Esophagus muscularis mucosa (tissue), 3 donors: ENCODE results near the gene C1GALT1.

Experiments used
- POLR2A ChIP-seq: fragments of 450-650 bp; IDR thresholded peaks from one replicate; pipeline ENCODE4 v1.6.1; 2017; ENCODE audit warnings: antibody characterized with exemption, moderate library complexity, mild to moderate bottlenecking, low read depth
- POLR2AphosphoS5 ChIP-seq, 2 donors: sonication (generic); formaldehyde crosslinking; IDR thresholded peaks; one replicate each; pipeline ENCODE4 v1.6.1; 2017; ENCODE audit warnings: antibody characterized with exemption in 2 of 2
- TF ChIP-seq, protein P1 (sequence below), 3 experiments: fragments of 200-600 bp in 2 of 3; fragments of 450-650 bp in 1 of 3; sonication (generic) in 2 of 3; IDR thresholded peaks; one replicate each; pipeline ENCODE4 v1.5.1; 2017 to 2019; ENCODE audit warnings: antibody characterized with exemption in 3 of 3, mild to moderate bottlenecking in 2 of 3, moderate library complexity in 1 of 3

DNA sequence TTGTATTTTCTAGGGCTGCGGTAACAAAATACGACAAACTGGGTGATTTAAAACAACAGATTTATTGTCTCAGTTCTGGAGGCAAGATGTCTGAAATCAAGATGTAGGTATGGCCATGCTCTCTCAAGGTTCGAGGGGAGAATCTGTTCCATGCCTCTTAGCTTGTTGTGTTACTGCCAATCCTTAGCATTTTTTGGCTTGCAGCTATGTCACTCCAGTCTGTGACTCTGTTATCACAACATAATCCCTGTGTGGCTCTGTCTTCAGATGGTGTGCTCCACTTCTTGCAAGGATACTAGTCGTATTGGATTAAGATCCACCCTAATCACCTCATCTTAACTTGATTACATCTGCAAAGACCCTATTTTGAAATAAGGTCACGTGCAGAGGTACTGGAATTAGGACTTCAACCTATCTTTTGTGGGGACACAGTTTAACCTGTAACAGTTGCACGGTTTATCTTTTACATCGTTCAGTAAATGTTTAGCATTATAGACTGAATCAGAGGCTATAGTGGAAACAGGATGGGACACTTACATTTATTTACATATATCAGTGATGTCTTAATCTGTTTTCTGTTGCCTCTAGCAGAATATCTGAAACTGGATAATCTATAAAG lies 3.1 kb downstream of the C1GALT1 start:
- TF ChIP-seq POLR2A (no peak), POLR2AphosphoS5 (IDR thresholded peaks at IDR 0.05) (no peak)
- TF ChIP-seq, protein P1, sequence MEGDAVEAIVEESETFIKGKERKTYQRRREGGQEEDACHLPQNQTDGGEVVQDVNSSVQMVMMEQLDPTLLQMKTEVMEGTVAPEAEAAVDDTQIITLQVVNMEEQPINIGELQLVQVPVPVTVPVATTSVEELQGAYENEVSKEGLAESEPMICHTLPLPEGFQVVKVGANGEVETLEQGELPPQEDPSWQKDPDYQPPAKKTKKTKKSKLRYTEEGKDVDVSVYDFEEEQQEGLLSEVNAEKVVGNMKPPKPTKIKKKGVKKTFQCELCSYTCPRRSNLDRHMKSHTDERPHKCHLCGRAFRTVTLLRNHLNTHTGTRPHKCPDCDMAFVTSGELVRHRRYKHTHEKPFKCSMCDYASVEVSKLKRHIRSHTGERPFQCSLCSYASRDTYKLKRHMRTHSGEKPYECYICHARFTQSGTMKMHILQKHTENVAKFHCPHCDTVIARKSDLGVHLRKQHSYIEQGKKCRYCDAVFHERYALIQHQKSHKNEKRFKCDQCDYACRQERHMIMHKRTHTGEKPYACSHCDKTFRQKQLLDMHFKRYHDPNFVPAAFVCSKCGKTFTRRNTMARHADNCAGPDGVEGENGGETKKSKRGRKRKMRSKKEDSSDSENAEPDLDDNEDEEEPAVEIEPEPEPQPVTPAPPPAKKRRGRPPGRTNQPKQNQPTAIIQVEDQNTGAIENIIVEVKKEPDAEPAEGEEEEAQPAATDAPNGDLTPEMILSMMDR (IDR thresholded peaks at IDR 0.05) = no peak
